Activated B cell treated with CpG ODN at 0.5 μM for 24 hours (primary cell): ENCODE measurements around the gene DOCK1. TPM values are rescaled to one million over a fixed set of nuclear protein-coding genes. Genes with fewer than 3 reads are reported as not detected.

Experiments used
- ATAC-seq: fragments of 200-7000 bp; cut with Tn5 transposase; one replicate; pipeline ENCODE4 v1.10.0; 2021; ENCODE audit warnings: low read depth, mild to moderate bottlenecking, moderate library complexity
- CTCF ChIA-PET: fragments of 350-600 bp; sonication (Branson Sonifier 250); formaldehyde crosslinking; loops from one replicate; lab custom pipeline; 2021; ENCODE audit warnings: antibody characterized with exemption; lab: Charles Lee
- POLR2A ChIA-PET: fragments of 350-600 bp; sonication (Branson Sonifier 250); formaldehyde crosslinking; loops from one replicate; lab custom pipeline; 2021; ENCODE audit warnings: antibody characterized with exemption; lab: Charles Lee
- DNase-seq: peaks from one replicate; pipeline ENCODE4 v3.0.0; 2022
- H3K27ac Mint-ChIP-seq: one replicate; pipeline ENCODE4 v1.8.0; 2020; ENCODE audit warnings: mixed read lengths
- H3K27me3 Mint-ChIP-seq: one replicate; pipeline ENCODE4 v1.8.0; 2021; ENCODE audit warnings: mixed read lengths
- H3K36me3 Mint-ChIP-seq: one replicate; pipeline ENCODE4 v1.8.0; 2021; ENCODE audit warnings: low read depth, mixed read lengths
- H3K4me1 Mint-ChIP-seq: one replicate; pipeline ENCODE4 v1.8.0; 2021; ENCODE audit warnings: mixed read lengths
- H3K4me3 Mint-ChIP-seq: one replicate; pipeline ENCODE4 v1.8.0; 2020; ENCODE audit warnings: mild to moderate bottlenecking, mixed read lengths
- H3K9me3 Mint-ChIP-seq: one replicate; pipeline ENCODE4 v1.8.0; 2020; ENCODE audit warnings: mixed read lengths
- intact Hi-C: fragments of 100-400 bp; cut with micrococcal nuclease; formaldehyde crosslinking; loops from one replicate; pipeline ENCODE4 v1.15.1; 2024
- total RNA-seq: library from RNA; stranded (reverse); gene quantifications from 2 replicates; pipeline ENCODE4 v1.2.3, GENCODE V29; 2022
- TF ChIP-seq, protein P1 (sequence below): fragments of 200-600 bp; IDR thresholded peaks from one replicate; pipeline ENCODE4 v1.8.0; 2022; ENCODE audit warnings: antibody characterized with exemption, mild to moderate bottlenecking

The DOCK1 gene
- total RNA-seq, 1 donor from 2014 or later: not detected

DNA sequence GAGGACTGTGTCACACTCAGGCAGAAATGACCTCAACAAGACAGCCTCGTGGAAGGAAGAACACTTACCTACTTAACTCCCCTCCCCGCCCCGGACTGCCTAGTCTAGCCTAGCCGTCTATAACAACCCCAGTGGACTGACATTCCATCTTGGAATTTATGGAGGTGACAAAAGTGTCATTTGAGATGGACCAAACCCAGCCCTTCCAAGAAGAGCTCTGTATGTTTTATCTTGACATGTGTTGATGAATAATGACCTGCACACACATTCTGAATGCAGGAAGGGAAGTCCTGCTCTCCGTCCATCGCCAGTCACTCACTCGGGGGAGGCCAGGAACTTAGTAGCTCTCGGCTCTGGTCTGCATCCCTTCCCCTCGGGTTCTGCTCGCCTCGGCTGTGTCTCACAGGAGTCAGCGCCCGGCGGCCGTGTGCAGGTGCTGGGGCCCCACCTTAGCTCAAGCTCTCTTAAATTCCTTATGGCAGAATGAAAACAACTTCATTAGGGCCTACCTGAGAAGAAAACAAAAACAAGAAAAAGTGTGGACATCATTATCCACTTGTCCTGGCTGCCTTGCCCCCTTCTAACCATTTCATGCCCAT lies 503.0 kb downstream of the DOCK1 start:
- POLR2A ChIA-PET: no interaction called here
- H3K4me3 Mint-ChIP-seq: no peak overlapping the region
- intact Hi-C loops: no loop called here
- no peak for ATAC-seq
- H3K27ac Mint-ChIP-seq: no peak overlapping the region
- H3K9me3 Mint-ChIP-seq: no peaks in the 10 kb centered on the region
- no peaks in the 10 kb centered on the region for H3K36me3 Mint-ChIP-seq
- CTCF ChIA-PET: no interaction called here
- no peaks in the 10 kb centered on the region for H3K27me3 Mint-ChIP-seq
- TF ChIP-seq, protein P1, sequence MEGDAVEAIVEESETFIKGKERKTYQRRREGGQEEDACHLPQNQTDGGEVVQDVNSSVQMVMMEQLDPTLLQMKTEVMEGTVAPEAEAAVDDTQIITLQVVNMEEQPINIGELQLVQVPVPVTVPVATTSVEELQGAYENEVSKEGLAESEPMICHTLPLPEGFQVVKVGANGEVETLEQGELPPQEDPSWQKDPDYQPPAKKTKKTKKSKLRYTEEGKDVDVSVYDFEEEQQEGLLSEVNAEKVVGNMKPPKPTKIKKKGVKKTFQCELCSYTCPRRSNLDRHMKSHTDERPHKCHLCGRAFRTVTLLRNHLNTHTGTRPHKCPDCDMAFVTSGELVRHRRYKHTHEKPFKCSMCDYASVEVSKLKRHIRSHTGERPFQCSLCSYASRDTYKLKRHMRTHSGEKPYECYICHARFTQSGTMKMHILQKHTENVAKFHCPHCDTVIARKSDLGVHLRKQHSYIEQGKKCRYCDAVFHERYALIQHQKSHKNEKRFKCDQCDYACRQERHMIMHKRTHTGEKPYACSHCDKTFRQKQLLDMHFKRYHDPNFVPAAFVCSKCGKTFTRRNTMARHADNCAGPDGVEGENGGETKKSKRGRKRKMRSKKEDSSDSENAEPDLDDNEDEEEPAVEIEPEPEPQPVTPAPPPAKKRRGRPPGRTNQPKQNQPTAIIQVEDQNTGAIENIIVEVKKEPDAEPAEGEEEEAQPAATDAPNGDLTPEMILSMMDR: no peak
- no peaks in the 10 kb centered on the region for H3K4me1 Mint-ChIP-seq
- DNase-seq: no peak

DNA sequence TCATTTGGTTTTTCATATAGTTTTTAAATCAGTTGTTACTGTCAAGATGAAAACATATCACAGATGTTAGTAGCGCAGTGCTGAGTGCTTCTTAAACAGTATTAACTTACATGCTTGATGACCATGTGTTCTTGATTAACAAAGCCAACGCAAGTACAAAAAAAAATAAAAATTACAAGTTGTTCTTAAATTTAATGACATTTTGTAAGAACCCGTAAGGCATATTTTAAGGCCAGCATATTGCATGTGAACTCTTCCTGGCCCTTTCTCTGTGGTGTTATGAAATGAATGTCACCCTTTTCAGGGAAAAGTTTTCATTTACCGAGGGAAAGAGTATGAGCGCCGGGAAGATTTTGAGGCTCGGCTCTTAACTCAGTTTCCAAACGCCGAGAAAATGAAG lies 503.5 kb downstream of the DOCK1 start:
- no peaks in the 10 kb centered on the region for H3K9me3 Mint-ChIP-seq

DNA sequence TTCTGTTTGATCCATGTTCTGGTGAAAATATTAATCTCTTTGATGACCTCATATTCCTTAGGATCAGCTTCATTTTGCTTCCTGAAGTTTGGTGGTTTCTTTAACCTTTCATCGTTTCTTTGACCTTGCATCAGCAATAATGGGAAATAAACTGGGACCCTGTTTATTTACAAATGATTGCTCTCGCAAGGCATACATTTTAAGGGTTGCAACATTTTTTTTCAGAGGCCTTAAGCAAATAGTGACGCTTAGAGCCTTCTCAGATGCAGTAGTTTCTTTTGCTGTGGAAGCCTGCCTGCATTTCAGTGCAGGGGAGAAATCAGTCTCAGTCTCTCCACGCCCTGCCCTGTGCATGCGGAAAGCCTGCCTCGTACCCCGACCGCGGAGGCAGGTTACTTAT lies 504.8 kb downstream of the DOCK1 start:
- ATAC-seq (no peak), DNase-seq (no peak)
- no peaks in the 10 kb centered on the region for H3K4me1 Mint-ChIP-seq
- ChIA-PET POLR2A (no interaction called here), CTCF (no interaction called here)
- no peaks in the 10 kb centered on the region for H3K36me3 Mint-ChIP-seq
- H3K27me3 Mint-ChIP-seq: no peaks in the 10 kb centered on the region
- H3K27ac Mint-ChIP-seq: no peak overlapping the region
- TF ChIP-seq, protein P1: no peak
- no peaks in the 10 kb centered on the region for H3K9me3 Mint-ChIP-seq
- intact Hi-C loops: no loop called here
- H3K4me3 Mint-ChIP-seq: no peak overlapping the region

More for the DNA sequence above, 503.5 kb downstream of the DOCK1 start:
- ChIA-PET CTCF (no interaction called here), POLR2A (no interaction called here)
- H3K36me3 Mint-ChIP-seq: no peaks in the 10 kb centered on the region
- TF ChIP-seq, protein P1: no peak
- H3K4me3 Mint-ChIP-seq: no peak overlapping the region
- intact Hi-C loops: no loop called here
- H3K27ac Mint-ChIP-seq: no peak overlapping the region
- no peaks in the 10 kb centered on the region for H3K4me1 Mint-ChIP-seq
- H3K27me3 Mint-ChIP-seq: no peaks in the 10 kb centered on the region
- DNase-seq: no peak
- ATAC-seq: no peak

DNA sequence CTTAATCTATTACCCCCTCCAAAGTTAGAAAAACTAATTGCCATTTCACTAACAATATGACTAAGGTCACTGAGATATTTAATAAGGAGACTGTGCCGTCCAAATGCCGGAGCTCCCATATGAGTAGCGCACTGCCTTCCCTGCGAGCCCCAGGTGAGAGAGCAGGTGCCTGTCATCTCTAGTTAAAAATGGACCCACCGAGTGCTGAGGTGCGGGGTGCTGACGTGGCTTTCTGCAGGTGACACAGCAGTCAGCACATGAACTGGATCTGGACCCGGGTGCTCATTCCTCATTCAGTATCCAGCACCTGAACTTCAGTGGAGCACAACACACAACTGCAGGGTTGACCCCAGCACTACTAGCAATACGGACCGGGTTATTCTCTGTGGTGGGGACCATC lies 505.8 kb downstream of the DOCK1 start:
- Mint-ChIP-seq H3K27me3 (no peaks in the 10 kb centered on the region), H3K4me1 (no peaks in the 10 kb centered on the region), H3K27ac (no peak overlapping the region), H3K4me3 (no peak overlapping the region), H3K36me3 (no peaks in the 10 kb centered on the region), H3K9me3 (no peaks in the 10 kb centered on the region)
- no peak for DNase-seq
- TF ChIP-seq, protein P1: no peak
- ChIA-PET CTCF (no interaction called here), POLR2A (no interaction called here)
- intact Hi-C loops: no loop called here
- ATAC-seq: no peak

DNA sequence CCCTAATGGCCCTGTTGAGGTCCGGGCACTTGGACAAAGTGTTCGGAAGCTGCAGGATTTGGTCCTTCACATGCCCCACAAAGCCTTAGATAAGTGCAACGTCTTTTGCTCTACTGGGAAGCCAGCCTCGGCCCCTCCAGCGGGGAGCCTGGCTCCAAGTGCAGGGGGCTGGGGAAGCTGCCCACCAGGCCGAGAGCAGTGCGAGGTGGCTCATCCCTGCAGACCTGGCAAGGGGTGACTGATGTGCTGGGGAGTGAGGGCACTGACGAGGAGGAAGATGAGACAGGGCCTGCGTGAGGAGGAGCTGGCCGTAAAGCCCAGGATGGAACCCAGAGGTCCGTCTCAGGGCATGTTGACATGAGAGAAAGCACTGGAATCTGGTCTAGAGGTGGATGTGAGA lies 508.1 kb downstream of the DOCK1 start:
- DNase-seq (no peak), ATAC-seq (no peak)
- ChIA-PET POLR2A (no interaction called here), CTCF (no interaction called here)
- intact Hi-C loops: no loop called here
- TF ChIP-seq, protein P1: no peak
- Mint-ChIP-seq H3K9me3 (no peaks in the 10 kb centered on the region), H3K27me3 (no peaks in the 10 kb centered on the region), H3K36me3 (no peaks in the 10 kb centered on the region), H3K4me3 (no peak overlapping the region), H3K4me1 (no peaks in the 10 kb centered on the region), H3K27ac (no peak overlapping the region)
